Right renal cortex interstitium (tissue), 3 donors: ENCODE results near the gene MARK3. TPM values are rescaled to one million over a fixed set of nuclear protein-coding genes. Genes with fewer than 3 reads are reported as not detected.
A peak's percentile ranks its signal among the peaks of the same experiment; 100 is the strongest.
"Not testable (repeated sequence)": the region's sequence is repeated elsewhere in the genome, so short reads cannot be mapped to it uniquely, and the experiment has no call there.

ENCODE experiments used
- DNase-seq, 3 donors: peaks; one replicate each; pipeline ENCODE4 v3.0.0-alpha.2; 2013; ENCODE audit warnings: low read depth in 3 of 3, low spot score in 2 of 3
- polyA plus RNA-seq, 3 donors: library from polyadenylated mRNA; unstranded; fragments of 120-200 nt; gene quantifications; one replicate each; pipeline ENCODE4 v1.2.1, GENCODE V29; 2013; ENCODE audit not compliant: insufficient read length in 3 of 3

MARK3 gene
- polyA plus RNA-seq, 3 donors: 87.3 to 99.0 (median 97.8) TPM

DNA sequence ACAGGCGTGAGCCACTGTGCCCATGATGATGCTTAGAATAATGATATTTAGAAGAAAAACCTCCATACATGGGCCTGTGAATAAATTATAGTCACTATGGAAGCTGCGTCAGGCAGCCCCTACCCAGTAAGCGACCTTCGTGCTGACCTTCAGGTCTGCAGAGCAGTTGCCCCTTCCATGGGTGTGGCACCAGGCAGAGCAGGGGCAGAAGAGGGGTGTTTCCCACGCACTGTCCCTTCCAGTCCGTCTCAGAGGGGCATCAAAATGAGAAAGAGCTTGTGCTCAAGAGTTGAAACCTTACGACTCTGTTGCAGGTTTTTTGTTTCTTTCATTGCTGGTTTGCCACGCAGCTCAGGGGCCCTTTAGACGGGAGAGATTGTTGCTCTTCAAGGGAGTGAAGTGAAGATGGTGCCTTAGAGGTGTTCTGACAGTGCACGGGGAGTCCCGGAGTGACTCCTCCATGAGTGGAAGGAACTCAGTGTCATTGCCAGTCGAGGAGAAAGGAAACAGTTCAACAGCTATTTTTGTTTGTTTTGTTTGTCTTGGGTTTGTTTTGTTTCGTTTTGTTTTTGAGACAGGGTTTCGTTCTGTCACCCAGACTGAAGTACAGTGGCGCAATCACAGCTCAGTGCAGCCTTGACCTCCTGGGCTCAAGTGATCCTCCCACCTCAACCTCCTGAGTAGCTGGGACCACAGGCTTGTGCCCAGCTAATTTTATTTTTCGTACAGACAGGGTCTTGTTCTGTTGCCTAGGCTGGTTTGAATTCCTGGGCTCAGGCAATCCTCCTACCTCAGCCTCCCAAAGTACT is 123.5 kb downstream of the MARK3 start:
- no peak for DNase-seq

DNA sequence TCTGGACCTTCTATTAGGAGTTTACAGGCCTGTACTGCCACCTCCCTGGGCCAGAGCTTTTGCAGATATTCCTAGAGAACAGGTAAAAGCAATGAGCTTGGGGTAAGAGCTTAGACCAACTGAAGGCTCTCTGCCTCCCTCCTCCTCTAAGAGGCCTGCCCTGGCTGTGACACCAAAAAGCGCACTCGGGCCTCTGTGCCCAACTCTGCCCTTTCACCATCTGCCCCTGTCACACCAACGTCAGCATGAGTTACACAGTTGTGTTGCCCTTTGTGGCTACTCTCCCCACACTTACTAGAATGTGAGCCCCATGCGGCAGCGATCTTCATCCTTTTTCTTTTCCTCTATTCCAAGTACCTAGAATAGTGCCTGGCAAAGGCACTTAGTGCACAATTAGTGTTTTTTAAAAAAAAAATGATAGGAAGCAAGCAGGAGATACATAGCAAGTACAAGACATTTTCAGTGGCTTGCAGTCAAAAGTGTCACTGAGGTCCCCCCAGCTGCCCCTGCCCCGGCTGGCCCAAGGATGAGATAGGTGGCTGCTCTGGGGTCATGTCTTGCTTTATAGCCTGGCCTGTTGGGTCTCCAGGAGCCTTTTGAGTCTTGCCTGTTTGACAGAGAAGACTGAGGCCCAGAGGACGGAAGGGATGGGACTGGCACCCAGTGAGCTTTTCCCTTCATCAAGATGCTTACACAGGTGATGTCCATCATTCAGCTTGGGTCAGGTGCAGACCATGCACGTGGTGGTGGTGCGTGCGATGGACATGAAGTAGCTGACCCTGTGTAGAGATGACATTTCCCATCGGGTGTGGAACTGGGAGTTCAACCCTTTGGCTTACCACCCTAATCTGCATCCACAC is 124.9 kb downstream of the MARK3 start:
- DNase-seq: no peak

GRCh38 chr14:103510724-103511693 is 125.8 kb downstream of the MARK3 start:
- no peak for DNase-seq

DNA sequence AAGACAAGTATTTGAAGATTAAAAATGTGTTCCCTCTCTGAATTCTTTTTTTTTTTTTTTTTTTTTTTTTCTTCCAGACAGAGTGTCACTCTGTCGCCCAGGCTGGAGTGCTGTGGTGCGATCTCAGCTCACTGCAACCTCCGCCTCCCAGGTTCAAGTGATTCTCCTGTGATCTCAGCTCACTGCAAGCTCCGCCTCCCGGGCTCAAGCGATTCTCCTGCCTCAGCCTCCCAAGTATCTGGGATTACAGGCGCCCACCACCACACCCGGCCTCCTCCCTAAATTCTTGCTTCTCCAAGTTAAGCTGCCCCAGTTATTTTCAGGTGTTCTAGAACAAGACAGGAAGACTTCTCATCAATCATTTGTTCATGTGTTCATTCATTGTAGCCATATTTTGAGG is 127.0 kb downstream of the MARK3 start:
- DNase-seq: not testable (repeated sequence)

- no peak for DNase-seq
Observed at GRCh38 chr14:103512701-103513611, 127.7 kb downstream of the MARK3 start.

- DNase-seq: no peak
Observed at GRCh38 chr14:103514596-103515421, 129.6 kb downstream of the MARK3 start.

GRCh38 chr14:103516426-103517173 is 131.4 kb downstream of the MARK3 start:
- DNase-seq: no peak

- DNase-seq: no peak
Observed at GRCh38 chr14:103517174-103517566, 132.0 kb downstream of the MARK3 start.

DNA sequence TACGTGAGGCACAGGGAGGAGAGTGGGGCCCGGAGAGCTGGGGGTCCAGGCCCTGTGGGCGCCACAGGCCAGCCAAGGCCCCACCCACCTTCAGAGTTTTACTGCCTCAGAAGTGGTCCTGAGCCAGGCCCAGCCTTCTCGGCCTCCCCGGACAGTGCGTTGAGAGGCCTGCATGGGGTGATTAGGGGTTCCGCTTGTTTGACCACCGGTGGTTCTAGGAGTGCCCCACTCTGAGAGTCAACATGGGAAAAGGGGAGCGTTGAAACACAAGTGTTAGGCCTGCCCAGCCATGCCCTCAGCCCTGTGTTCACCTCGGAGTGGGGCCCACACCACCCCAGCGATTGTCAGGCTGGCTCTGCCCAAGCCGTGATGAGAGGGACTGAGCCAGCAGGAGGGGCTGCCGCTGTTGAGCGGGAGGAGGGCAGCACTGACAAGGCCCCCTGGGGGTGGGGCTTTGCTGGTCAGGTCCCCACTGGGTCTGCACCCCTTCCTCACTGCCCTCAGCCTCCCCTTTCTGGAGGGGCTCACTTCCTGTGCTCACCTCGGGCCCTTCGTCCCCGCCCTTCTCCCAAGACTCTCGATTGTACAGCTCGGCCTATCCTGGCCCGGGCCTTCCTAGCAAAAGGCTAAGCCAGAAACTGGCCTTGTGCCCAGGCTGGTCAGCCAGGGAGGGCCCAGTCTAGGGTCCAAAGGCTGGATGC is 132.7 kb downstream of the MARK3 start:
- no peak for DNase-seq

DNA sequence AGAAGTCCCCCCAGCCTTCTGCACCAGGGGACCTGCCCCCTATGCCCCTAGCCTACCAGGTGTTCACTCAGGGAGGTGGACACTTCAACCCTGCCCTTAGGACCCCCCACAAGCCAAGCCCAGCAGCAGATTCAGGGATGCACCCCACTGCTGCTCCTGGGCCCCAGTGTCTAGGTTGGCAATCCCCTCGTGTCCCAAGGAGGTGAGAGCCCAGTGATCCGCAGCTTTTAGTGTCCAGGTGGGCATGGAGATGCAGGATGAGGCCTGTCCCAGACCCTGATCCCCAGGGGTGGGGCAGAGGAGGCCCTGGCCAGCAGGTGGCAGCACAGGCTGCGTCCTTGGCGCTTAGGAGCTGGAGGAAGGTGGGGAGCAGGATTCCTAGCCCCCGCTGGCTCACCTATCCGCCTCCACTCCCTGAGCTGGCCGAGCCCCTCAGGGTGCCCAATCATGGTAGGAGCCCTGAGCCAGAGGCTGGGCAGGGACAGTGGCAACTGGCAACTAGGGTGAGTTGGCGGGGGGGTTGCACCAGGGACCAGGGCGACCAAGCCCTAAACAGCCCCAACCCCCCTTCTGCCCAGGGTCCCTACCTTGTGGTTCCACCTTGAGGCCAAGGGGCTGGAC is 133.3 kb downstream of the MARK3 start:
- DNase-seq: no peak

- no peak for DNase-seq
Observed at GRCh38 chr14:103519043-103519836, 134.0 kb downstream of the MARK3 start.

DNA sequence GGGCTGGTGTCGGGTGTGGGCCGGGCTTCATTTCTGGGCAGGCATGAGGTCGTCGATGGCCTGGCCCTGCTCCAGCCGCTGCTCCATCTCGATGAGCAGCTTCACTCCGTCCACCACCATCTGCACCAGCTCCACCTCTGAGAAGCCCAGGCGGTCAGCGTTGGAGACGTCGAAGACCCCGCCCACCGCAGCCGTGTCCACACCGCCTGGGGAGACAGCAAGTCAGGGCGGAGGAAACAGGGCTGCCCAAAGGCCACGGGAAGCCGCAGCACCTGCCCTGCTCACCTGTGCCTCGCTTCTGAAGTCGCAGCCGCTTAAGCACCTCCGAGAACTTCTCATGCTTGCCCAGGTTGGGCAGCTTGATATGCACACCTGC is 134.6 kb downstream of the MARK3 start:
- DNase-seq: no peak

DNA sequence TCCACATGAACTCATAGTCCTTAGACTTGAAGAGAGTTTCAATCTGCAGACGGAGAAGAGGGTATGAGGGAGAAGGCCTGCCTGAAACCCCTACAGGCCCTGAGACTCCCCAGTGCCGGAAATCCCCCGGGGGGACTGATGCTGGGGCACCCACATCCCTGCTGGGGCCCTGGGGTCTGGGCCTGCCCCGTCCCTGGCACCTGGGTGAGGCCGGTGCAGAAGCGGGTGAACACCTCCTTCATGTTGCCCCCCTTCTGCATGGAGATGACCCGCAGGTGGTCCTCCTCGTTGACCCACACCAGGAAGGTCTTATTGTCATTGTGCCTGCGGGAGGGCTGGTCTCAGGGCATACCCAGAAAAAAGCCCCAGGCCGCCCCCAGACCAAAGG is 135.0 kb downstream of the MARK3 start:
- DNase-seq: no peak

DNA sequence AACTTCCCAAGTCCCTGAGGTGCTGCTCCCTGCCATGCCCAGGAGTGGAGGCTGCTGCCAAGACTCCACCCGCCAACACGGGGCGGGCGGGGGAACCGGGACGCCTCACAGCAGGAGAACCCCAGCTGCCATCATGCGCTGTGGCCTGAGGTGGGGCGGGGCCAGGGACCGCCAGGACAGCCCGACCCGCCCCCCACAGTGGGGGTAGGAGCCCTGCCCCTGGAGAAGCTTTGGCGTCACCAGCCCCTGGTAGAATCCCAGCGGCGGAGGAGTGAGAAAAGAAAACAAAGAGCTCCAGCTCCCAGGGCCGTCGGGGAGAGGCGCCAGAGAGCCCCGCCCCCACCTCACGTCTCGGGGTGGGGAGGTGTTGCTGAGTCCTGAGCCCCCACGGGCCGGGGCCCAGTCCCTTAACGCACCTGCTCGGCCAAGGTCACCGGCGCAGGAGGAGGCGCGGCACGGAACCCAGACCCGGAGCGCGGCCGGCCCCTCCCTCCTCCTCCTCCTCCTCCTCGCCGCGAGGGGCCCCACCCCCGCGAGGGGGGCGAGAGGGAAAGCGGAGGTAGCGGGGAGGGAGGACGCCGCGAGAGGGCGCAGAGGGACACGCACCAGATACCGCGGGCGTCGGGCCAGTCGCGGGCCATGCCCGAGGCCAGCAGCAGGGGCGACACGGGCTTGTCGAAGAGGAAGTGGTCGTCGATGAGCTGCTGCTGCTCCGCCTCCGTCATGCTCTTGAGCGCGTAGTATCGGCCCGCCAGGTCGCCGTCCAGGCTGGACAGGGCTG is 135.6 kb downstream of the MARK3 start:
- peak in 1 of 3 donors; percentile 61 for DNase-seq

DNA sequence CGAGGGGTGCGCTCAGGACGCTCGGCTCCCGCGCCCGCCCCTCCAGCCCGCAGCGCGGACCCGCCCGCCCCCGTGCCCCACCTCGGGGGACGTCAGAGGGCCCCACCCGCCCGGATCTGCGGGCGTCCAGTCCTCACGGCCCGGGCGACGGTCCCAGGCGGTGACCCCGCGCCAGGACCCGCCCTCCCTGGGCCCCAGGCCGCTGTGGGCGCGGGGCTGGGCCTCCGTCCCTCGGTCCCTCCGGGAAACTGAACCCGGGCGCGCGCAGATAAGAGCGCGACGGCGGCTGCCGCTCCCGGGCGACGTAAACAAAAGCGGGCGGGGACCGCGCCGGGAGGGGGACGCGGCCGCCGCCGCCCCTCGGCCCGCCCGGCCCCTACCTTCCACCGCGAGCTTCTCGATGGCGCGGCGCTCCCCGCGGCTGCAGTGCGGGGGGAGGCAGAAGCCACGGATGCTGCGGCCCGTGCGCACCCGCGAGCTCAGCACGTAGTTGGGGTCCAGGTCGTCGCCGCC is 136.3 kb downstream of the MARK3 start:
- DNase-seq: no peak
